ENCODE data around the gene NDUFV2. TPM values are rescaled to one million over a fixed set of nuclear protein-coding genes. Genes with fewer than 3 reads are reported as not detected.

Gene NDUFV2
- total RNA-seq, 1 experiment from 2014 or later = 194 TPM

GRCh38 chr18:9106094-9106493, 3.6 kb downstream of the NDUFV2 start:
- no peak for ATAC-seq
- DNase-seq (ENCODE audit: low read depth, low spot score) = no peak
- POLR2A ChIA-PET = no interaction called here
- Histone ChIP-seq H3K4me1 (ENCODE audit: control insufficient read depth in 1 of 2, insufficient read depth in 2 of 2, low read length in 2 of 2) (peaks cover 10 to 21% of the 10 kb centered on the region in 2 experiments), H2AFZ (ENCODE audit: low read depth, low read length, poor library complexity, severe bottlenecking) (no peak overlapping the region), H3K9ac (ENCODE audit: low read length) (no peak overlapping the region), H3K79me2 (ENCODE audit: insufficient read depth, low read length) (peaks cover 85% of the 10 kb centered on the region), H3K9me2 (ENCODE audit: insufficient read depth) (no peaks in the 10 kb centered on the region), H3K9me3 (ENCODE audit: control insufficient read depth in 1 of 2, insufficient read depth in 1 of 2, low read depth in 1 of 2, low read length in 2 of 2) (no peaks in the 10 kb centered on the region), H3K36me3 (ENCODE audit: control insufficient read depth in 1 of 2, insufficient read depth in 2 of 2, low read length in 2 of 2) (peaks cover 0 to 28% of the 10 kb centered on the region in 2 experiments; a peak in 2 of 4 replicates), H3K4me3 (replicated peaks in 1 of 2; ENCODE audit: low read depth in 1 of 2, low read length in 2 of 2) (no peak overlapping the region), H3K27ac (ENCODE audit: low read depth, low read length) (no peak overlapping the region), H3K4me2 (ENCODE audit: low read length) (no peak overlapping the region), H3K27me3 (ENCODE audit: insufficient read depth, low read length) (no peaks in the 10 kb centered on the region), H4K20me1 (ENCODE audit: insufficient read depth) (peaks cover 15% of the 10 kb centered on the region; the same call in 1 of the 2 replicates)
- TF ChIP-seq FOSL1 (IDR thresholded peaks at IDR 0.05; ENCODE audit: low read depth) (no peak), ZBTB33 (IDR thresholded peaks at IDR 0.05; ENCODE audit: extremely low read depth, insufficient replicate concordance, low read length) (no peak), TCF7L2 (IDR thresholded peaks at IDR 0.05; ENCODE audit: borderline replicate concordance, extremely low read depth, insufficient read depth, insufficient read length) (no peak), YY1 (IDR thresholded peaks at IDR 0.05; ENCODE audit: extremely low read depth, insufficient replicate concordance, low read depth, low read length) (no peak), CBX3 (IDR thresholded peaks at IDR 0.05; ENCODE audit: low read depth) (no peak), ATF3 (IDR thresholded peaks at IDR 0.05) (no peak), RAD21 (IDR thresholded peaks at IDR 0.05; ENCODE audit: low read depth) (no peak), SP1 (IDR thresholded peaks at IDR 0.05; ENCODE audit: low read depth) (no peak), SIN3A (IDR thresholded peaks at IDR 0.05; ENCODE audit: low read depth) (no peak), POLR2A (IDR thresholded peaks at IDR 0.05; ENCODE audit: borderline replicate concordance, extremely low read depth, insufficient read depth, insufficient read length) (no peak), POLR2AphosphoS5 (IDR thresholded peaks at IDR 0.05; ENCODE audit: low read depth, low read length) (no peak)
- RAD21 ChIA-PET (ENCODE audit: low non-redundant PET in 1 of 2, low total read pairs in 2 of 2, uncharacterized antibody in 2 of 2, unreplicated experiment in 2 of 2) = no interaction called here
- intact Hi-C loops (cut with micrococcal nuclease) = no loop called here
- BruUV-seq (replicated peaks) = no TSS peak
- CTCF ChIA-PET = no interaction called here
